Hematopoietic multipotent progenitor cell treated with erythropoietin and hydrocortisone succinate and interleukin-3 and kit ligand, for 6 days (in vitro differentiated cells): ENCODE measurements around the gene WDR6.

Experiments
- DNase-seq: peaks from one replicate; pipeline ENCODE4 v3.0.0-alpha.2; 2015

Gene WDR6

DNA sequence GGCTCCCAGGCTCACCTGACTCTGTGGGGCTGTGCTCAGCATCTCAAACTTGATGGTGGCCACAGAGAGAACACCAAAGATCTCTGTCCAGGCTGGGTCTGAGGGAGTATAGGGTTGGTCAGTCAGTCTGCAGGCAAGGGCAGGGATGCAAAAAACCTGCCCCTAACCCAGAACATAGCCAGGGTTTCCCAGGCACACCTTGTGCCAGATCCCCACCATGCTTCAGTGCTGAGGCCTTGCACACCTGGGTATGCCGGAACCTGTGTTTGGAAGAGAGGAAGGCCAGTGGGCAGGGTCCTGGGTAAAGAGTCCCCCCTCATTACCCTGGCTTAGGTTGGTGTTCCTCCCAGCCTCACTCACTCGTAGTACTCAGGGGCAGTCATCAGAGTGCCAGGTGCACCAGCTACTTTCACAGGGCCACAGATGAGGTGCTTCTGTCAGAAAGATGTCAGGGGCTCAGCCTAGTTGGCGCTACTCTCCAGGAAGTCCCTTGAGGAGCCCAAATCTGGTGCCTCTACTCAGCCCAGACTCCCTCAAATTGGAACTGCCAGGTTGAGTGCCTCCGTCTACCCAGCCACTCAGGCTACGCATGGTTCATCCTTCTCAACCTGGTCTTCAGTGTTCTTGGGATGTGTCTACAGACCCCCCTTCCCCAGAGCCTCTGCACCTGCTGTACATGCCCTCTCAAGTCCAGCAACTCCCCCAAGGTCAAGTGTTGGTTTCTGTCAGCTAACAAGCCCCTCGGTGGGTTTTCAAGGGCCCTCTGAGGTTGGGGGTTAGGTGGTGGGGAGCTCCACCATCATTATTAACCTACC is 9.4 kb downstream of the WDR6 start:
- DNase-seq, result no peak

DNA sequence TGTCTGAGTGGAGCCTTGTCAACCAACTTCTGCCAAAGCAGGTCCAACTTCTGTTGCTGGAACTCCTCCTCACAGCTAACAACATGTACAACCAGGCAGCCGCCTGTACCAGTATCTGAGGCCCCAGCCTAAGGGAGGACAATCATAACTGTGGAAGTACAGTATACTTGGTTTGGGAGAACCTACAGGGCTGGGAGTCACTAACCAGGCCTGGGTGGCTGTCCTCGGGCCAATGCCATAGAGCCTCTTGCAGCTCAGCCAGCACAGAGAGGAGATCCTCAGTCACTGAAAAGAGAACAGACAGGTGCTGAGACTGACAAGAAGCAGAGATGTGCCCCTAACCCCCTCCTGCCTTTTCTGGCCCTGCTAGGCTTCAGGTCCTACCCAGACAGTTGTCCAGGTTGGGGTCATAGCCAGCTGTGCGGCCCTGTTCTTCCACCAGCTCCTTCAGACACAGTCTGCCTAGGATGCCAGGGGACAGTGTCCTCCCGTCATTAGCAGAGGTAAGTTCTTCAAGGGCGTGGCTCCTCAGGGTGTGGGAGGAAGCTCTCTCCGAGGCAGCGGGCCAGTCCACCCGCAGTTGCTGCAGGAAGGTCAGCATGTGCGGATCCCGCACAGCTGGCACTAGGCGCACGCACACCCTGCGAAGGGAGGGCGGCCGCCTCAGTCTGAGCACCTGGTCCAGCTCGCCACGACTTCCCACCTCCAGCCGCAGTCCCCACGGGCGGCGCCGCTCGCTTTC is 10.2 kb downstream of the WDR6 start:
- DNase-seq, result peak; percentile 59

DNA sequence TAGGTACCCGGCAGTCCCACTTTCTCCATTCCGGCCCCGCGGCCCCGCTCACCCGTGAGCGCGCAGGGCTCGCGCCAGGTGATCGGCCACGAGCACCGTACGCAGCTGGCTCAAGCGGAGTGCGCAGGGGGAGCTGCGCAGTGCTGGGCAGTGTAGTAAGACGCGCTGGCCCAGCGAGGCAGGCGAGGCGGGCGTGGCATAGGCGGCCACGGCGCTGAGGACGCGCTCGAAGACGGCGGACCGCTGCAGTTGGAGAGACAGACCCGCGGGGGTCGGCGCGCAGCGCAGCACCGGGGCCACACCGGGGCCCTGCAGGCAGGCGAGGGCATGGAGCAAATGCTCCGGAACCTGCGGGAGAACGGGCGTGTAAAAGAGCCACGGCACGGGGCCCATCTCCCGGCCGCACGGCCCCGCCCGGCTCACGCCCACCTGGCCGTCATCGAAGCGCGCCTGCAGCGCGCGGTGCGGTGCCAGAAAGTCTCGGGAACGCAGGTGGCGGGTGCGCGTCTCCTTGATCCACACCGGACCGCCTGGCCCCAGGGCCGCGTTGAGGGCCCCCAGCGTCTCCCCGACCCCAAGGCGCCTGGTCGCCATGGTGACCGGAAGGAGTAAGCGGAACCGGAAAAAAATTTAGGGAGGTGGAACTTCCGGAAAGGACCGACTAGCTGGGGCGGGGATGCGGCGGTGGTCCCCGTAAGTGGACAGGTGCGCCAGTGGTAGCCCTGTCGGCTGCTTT is 10.9 kb downstream of the WDR6 start, which contains the start of gene DALRD3:
TSS of gene DALRD3 (minus strand) at position 610 of the 736 bp plus-strand sequence. CDS start at position 594, 16 bp downstream.
- peak; percentile 88 for DNase-seq

DNA sequence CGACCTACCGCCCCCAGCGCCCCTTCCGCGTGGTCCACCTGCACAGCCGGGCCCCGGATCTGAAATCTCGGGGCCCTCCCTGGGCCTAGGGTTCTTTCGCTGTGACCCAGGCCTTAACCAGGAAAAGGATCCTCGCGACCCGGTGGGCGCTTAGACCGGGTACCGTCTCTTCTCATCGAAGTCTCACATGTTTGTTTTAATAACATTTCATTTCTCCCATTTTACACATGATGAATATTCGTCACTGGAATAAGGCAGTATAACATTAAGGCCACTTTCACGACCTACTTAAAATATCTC is 11.5 kb downstream of the WDR6 start:
- no peak for DNase-seq

DNA sequence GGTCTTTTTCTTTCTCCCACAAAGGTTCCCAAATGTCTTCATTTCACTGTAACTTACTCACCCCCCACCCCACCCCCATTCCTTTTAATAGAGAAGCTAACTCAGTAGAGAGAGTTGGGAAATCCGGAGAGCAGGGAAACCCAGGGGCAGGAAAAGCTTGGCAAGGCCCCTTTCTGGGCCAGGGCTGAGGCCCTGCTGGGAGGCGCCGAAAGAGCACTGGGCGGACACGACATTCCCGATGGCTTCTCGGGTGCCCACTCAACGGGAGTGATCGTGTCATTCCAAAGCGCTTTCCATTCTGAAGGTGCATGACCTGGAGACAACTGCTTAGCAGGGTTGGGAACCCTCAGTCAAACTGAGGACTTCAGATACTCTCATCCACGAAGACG is 12.7 kb downstream of the WDR6 start:
- no peak for DNase-seq

DNA sequence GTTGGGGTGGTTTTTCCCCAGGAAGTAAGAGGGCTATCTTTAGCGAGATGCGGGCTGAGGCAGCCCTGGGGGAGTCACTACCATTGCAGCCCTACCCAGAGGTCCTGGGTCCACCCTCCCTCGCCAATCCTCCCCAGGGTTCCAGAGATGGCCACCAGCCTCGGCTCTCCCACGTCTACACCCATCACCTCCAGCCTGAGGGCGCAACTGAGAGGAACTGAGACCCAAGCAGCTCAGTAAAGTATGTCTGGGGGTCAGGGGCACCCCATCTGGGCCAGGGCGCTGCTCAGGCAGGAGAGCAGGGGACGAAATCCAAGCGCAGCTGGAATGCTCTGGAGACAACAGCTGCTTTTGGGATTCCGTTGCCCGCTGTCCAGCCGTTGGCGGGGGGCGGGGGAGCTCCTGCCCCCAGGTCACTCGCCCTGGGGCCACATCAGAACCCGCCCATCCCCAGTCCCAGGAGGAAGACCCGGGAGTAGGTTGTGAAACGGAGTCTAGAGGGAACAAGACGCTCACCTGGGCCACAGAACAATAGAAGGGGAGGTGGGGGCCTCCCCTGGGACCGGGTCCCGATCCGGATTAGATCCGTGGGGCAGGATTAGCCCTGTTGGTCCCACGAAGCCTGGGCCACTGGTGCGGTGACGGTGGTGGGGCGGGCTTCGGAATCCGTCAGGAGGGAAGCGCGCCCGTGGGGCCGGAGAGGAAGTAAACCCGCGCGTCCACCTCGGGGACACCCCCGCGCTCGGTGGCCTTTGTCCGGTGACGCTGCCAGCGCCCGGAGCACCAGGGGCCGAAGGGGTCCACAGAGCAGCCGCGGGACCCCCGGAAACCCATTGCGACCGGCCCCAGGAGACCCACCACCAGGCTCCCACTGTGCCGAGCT is 13.4 kb downstream of the WDR6 start:
- peak; percentile 64 for DNase-seq

- peak; percentile 100 for DNase-seq
Measured at GRCh38 chr3:49021213-49021812, 14.1 kb downstream of the WDR6 start.

GRCh38 chr3:49021813-49022687 is 14.9 kb downstream of the WDR6 start, which contains the start of gene NDUFAF3:
Gene NDUFAF3, plus strand, starts transcription at chr3:49022121. Its CDS starts 24 bp downstream, at chr3:49022145.
- peak; percentile 92 for DNase-seq

DNA sequence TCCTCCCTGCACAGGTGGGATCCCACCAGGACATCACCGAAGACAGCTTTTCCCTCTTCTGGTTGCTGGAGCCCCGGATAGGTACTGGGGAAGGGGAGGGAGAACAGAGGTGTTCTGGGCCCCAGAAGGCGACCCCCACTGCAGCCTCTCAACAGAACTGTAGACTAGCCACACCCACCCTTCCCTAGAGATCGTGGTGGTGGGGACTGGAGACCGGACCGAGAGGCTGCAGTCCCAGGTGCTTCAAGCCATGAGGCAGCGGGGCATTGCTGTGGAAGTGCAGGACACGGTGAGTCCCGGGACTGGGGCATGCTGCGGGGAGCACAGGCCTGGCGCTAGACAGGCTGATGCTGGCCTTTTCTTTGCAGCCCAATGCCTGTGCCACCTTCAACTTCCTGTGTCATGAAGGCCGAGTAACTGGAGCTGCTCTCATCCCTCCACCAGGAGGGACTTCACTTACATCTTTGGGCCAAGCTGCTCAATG is 15.5 kb downstream of the WDR6 start:
- peak; percentile 59 for DNase-seq

GRCh38 chr3:49023775-49024174 is 16.6 kb downstream of the WDR6 start:
- no peak for DNase-seq

DNA sequence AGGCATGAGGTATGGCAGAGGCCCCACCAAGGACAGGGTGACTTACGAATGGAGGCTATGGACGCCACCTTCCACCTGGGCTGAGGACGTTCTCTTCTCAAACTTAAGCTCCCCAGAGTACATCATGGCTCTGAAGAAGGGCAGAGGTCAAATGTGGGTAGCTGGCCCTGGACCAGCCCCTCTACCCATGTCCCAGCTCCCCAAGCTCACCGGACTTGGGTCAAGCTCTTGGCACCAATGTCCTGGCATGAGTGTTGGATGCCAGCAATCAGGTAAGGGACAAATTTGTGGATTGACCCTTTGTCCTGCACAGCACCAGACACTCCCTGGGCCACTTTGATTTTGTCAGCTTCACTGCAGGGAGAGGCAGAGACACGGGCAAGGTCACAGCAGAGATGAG is 17.3 kb downstream of the WDR6 start:
- DNase-seq, result no peak

DNA sequence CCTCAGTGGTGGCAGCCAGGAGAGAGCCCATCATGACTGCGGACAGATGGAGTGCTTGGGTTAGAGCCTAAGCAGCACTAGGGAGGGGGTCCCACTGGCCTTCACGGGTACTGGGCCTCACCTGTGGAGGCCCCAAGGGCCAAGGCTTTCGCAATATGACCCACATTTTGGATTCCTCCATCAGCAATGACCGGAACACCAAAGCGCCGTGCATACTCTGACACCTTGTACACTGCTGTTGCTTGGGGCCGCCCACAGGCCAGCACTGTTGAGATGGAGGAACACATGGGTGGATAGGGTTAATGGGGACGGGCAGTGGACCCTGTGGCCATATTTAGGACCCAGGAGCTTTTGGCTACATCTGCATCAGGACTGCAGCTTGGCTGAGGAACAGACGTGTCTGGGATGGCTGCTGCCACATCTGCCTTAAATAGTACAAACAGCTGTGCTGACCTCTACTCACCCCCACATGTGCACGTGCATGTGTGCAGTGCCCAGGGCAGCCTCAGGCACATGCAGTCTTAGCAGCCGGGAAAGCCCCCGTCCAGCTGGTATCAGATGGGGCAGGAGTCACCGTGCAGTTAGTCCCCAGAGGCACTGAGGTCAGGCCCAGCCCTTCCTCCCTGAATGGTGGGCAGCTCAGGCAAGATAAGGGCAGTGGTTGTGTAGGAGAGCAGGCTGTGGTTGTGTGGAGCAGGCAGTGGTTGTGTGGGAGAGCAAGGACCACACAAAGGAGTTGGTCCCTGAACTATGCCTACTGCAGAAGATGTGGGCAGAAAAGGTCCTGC is 18.0 kb downstream of the WDR6 start:
- peak; percentile 95 for DNase-seq

DNA sequence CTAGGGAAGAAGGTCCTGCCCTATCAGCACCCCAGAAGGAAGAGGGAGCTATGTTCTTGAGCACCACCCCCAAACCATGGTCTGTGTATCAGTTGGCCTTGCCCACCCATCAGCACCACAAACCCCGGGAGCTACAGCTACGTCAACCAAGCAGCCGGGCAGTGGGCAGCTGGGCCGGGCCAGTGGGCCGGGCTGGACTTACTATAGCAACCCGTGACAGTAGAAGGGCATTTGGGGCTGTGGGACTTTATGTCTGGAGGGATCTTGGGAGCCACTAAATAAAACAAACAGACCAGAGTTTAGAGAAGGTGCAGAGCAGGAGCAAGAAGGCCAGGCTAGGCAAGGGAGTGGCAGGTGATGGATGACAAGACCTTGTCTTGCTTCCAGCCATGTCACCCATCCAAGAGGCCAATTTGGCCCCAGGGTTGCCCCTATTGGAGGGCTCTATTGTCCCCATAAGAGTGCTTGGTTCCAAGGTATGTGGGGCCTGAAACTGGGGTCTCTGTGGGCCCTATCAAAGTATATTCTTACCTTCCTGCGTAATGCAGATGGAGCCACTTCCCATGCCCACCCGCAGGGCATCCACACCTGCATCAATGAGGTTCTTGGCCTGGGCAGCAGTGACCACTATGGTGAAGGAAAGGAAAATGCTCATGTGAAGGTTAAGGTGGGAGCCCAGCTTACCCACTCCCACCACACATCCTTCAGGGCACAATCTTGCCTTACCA is 18.8 kb downstream of the WDR6 start:
- no peak for DNase-seq

DNA sequence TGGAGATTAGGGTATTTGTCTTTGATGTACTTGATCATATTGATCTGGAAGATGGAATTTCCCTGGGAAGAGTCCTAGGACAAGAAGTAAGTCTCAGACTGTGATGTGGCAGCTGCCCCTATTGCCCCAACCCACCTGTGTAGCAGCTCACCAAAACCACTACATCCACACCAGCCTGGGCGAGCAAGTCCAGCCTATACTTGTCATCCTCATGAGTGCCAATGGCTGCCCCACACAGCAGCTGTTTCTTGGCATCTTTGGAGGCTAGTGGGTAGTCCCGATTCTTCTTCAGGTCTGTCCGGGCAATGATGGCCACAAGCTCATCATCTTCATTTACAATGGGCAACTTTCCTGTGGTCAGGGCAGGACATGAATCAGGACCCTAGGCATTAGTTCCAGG is 19.3 kb downstream of the WDR6 start:
- no peak for DNase-seq

DNA sequence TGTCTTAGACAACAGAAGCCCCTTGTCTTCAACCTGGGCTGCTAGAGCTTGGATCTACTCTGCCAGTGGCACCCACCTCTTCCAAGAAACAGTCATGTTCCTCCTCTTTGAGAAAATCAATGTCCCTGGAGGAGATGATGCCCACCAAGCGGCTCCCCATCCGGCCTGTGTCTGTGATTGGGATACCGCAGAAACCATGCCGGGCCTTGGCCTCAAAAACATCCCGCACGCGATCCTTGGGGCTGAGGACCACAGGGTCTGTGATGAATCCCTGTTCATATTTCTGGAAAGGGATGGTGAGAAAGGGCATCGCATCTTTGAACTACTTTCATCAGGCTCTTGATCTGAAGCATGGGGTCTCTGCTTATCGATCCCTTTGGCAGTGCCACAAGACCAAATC is 20.4 kb downstream of the WDR6 start:
- no peak for DNase-seq

- DNase-seq, result no peak
Measured at GRCh38 chr3:49028298-49028672, 21.1 kb downstream of the WDR6 start.

GRCh38 chr3:49028673-49029562 is 21.7 kb downstream of the WDR6 start, which contains the start of gene IMPDH2:
Gene IMPDH2, minus strand, starts transcription at chr3:49029398. Its CDS starts 48 bp downstream, at chr3:49029350.
- peak; percentile 97 for DNase-seq

DNA sequence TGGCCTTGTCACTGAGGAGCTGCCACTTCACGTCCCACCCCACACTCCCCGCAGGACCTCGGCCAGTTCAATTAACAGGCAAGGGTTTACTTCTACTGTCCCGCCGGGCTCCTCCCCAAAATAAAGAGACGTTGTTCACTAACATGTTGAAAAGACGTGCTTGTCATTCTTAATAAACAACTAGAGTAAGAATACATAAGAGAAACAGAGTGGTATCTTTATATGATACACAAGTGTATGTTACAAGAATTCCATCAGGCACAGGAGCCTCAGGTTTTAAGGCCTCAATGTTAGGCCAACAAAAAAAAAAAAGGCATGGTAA is 22.3 kb downstream of the WDR6 start:
- DNase-seq, result no peak
